GM18873 (cell line): ENCODE data around the gene WFIKKN1.

Experiments
- ATAC-seq: cut with Tn5 transposase; IDR thresholded peaks from one replicate; pipeline ENCODE4 v1.9.1; 2021; ENCODE audit warnings: mild to moderate bottlenecking, moderate library complexity, moderate number of reproducible peaks; ENCODE audit not compliant: unreplicated experiment, low FRiP score

The WFIKKN1 gene

GRCh38 chr16:672371-672770, 41.6 kb downstream of the WFIKKN1 start:
- no peak for ATAC-seq

GRCh38 chr16:672851-673250, 42.1 kb downstream of the WFIKKN1 start:
- no peak for ATAC-seq

GRCh38 chr16:673399-673991, 42.7 kb downstream of the WFIKKN1 start:
- no peak for ATAC-seq

GRCh38 chr16:674214-674881, 43.6 kb downstream of the WFIKKN1 start:
- no peak for ATAC-seq

- no peak for ATAC-seq
Observed at GRCh38 chr16:674968-675883, 44.4 kb downstream of the WFIKKN1 start, which contains the start of gene RHBDL1. TSS of gene RHBDL1 (plus strand) at chr16:675671. CDS start at chr16:675791, 120 bp downstream.

- ATAC-seq, result no peak
Observed at GRCh38 chr16:675884-676564, 45.2 kb downstream of the WFIKKN1 start.

GRCh38 chr16:676565-676902, 45.7 kb downstream of the WFIKKN1 start:
- ATAC-seq, result no peak

- ATAC-seq, result no peak
Observed at GRCh38 chr16:676913-677312, 46.1 kb downstream of the WFIKKN1 start.

GRCh38 chr16:677316-678190, 46.8 kb downstream of the WFIKKN1 start:
- no peak for ATAC-seq

- no peak for ATAC-seq
Observed at GRCh38 chr16:678209-678857, 47.5 kb downstream of the WFIKKN1 start.

- no peak for ATAC-seq
Observed at GRCh38 chr16:678858-679813, 48.4 kb downstream of the WFIKKN1 start.

- no peak for ATAC-seq
Observed at GRCh38 chr16:679814-680624, 49.2 kb downstream of the WFIKKN1 start, which contains the start of gene STUB1. TSS of gene STUB1 (plus strand) at chr16:680410. CDS start at chr16:680526, 116 bp downstream.

- ATAC-seq, result no peak
Observed at GRCh38 chr16:680625-680945, 49.8 kb downstream of the WFIKKN1 start.

- ATAC-seq, result no peak
Observed at GRCh38 chr16:680967-681745, 50.4 kb downstream of the WFIKKN1 start.

- no peak for ATAC-seq
Observed at GRCh38 chr16:681746-682427, 51.1 kb downstream of the WFIKKN1 start.
